IMR-90 (cell line): ENCODE data around the gene FAH. TPM values are rescaled to one million over a fixed set of nuclear protein-coding genes. Genes with fewer than 3 reads are reported as not detected.

Experiments used
- ATAC-seq: fragments of 200-7000 bp; cut with Tn5 transposase; 2 replicates; pipeline ENCODE4 v1.9.1; 2020; ENCODE audit warnings: low read depth, mild to moderate bottlenecking, moderate library complexity
- BruUV-seq: library from RNA; stranded (reverse); fragments of 400-500 nt; replicated peaks from 2 replicates; lab custom pipeline; 2021; lab: Mats Ljungman, UMichigan
- CTCF ChIA-PET: fragments of 300-600 bp; formaldehyde crosslinking; extraction: SDS; loops from one replicate; lab custom pipeline; 2021; ENCODE audit warnings: antibody characterized with exemption; lab: Yijun Ruan, JAX
- POLR2A ChIA-PET: fragments of 300-600 bp; sonication (Branson Sonifier 250); formaldehyde crosslinking; loops from one replicate; lab custom pipeline; 2022; ENCODE audit warnings: antibody characterized with exemption; ENCODE audit not compliant: unreplicated experiment; lab: Charles Lee
- DNase-seq: peaks from one replicate; pipeline ENCODE4 v3.0.0; 2013
- H2AFZ ChIP-seq: replicated peaks from 2 replicates; pipeline ENCODE3; 2013; ENCODE audit warnings: low read length, mild to moderate bottlenecking; ENCODE audit not compliant: poor library complexity
- H2AK5ac ChIP-seq: 2 replicates; pipeline ENCODE4 v1.6.1; 2013; ENCODE audit warnings: low read depth, low read length, inconsistent platforms
- H2AK9ac ChIP-seq: replicated peaks from 2 replicates; pipeline ENCODE3; 2013; ENCODE audit warnings: mild to moderate bottlenecking, low read depth, low read length, moderate library complexity; ENCODE audit not compliant: poor library complexity
- H2BK120ac ChIP-seq: 2 replicates; pipeline ENCODE4 v1.6.1; 2013; ENCODE audit warnings: low read depth, low read length, inconsistent platforms
- H2BK15ac ChIP-seq: 3 replicates; pipeline ENCODE4 v1.6.1; 2013; ENCODE audit warnings: low read depth, low read length, inconsistent platforms
- H2BK20ac ChIP-seq: 2 replicates; pipeline ENCODE4 v1.6.1; 2013; ENCODE audit warnings: low read depth, mild to moderate bottlenecking, inconsistent platforms, low read length, moderate library complexity
- H2BK5ac ChIP-seq: 2 replicates; pipeline ENCODE4 v1.6.1; 2013; ENCODE audit warnings: mild to moderate bottlenecking, low read depth, low read length, inconsistent platforms; ENCODE audit not compliant: poor library complexity, severe bottlenecking
- H3K14ac ChIP-seq: replicated peaks from 2 replicates; pipeline ENCODE4 v1.6.1; 2013; ENCODE audit warnings: low read depth, low read length, inconsistent platforms
- H3K18ac ChIP-seq: 2 replicates; pipeline ENCODE4 v1.6.1; 2013; ENCODE audit warnings: low read depth, low read length, control low read depth
- H3K23ac ChIP-seq: 2 replicates; pipeline ENCODE4 v1.6.1; 2013; ENCODE audit warnings: low read depth, low read length, inconsistent platforms
- H3K27ac ChIP-seq: 2 replicates; pipeline ENCODE4 v1.5.1; 2013; ENCODE audit warnings: mild to moderate bottlenecking, control low read depth, low read length; ENCODE audit not compliant: insufficient read depth
- H3K27me3 ChIP-seq: 2 replicates; pipeline ENCODE4 v1.6.1; 2013; ENCODE audit warnings: low read length; ENCODE audit not compliant: control insufficient read depth, insufficient read depth
- H3K36me3 ChIP-seq: 2 replicates; pipeline ENCODE4 v1.6.1; 2013; ENCODE audit warnings: low read length, mixed read lengths; ENCODE audit not compliant: control insufficient read depth, insufficient read depth
- H3K4ac ChIP-seq: 2 replicates; pipeline ENCODE4 v1.6.1; 2013; ENCODE audit warnings: low read depth, low read length, inconsistent platforms
- H3K4me1 ChIP-seq: 2 replicates; pipeline ENCODE4 v1.6.1; 2013; ENCODE audit warnings: low read length, mixed read lengths; ENCODE audit not compliant: control insufficient read depth, insufficient read depth
- H3K4me2 ChIP-seq: 2 replicates; pipeline ENCODE4 v1.6.1; 2013; ENCODE audit warnings: low read depth, mild to moderate bottlenecking, control low read depth, low read length, moderate library complexity
- H3K4me3 ChIP-seq: 2 replicates; pipeline ENCODE4 v1.5.1; 2013; ENCODE audit warnings: low read depth, mild to moderate bottlenecking, control low read depth, low read length, moderate library complexity; ENCODE audit not compliant: insufficient read depth
- H3K56ac ChIP-seq: 2 replicates; pipeline ENCODE4 v1.6.1; 2013; ENCODE audit warnings: low read length, inconsistent platforms; ENCODE audit not compliant: insufficient read depth; ENCODE audit errors: extremely low read depth
- H3K79me1 ChIP-seq, 2 experiments: 2 replicates each; pipeline ENCODE4 v1.6.1; 2013; ENCODE audit warnings: low read length in 2 of 2, inconsistent platforms in 1 of 2, low read depth in 1 of 2
- H3K9ac ChIP-seq: 2 replicates; pipeline ENCODE4 v1.6.1; 2013; ENCODE audit warnings: low read depth, low read length, control low read depth
- H3K9me1 ChIP-seq: 2 replicates; pipeline ENCODE4 v1.6.1; 2013; ENCODE audit warnings: low read length, inconsistent platforms; ENCODE audit not compliant: insufficient read depth
- H3K9me3 ChIP-seq: 2 replicates; pipeline ENCODE4 v1.6.1; 2013; ENCODE audit warnings: low read length; ENCODE audit not compliant: control insufficient read depth, insufficient read depth
- H4K20me1 ChIP-seq: 2 replicates; pipeline ENCODE4 v1.6.1; 2013; ENCODE audit warnings: low read length, inconsistent platforms; ENCODE audit not compliant: insufficient read depth
- H4K5ac ChIP-seq: 2 replicates; pipeline ENCODE4 v1.6.1; 2013; ENCODE audit warnings: mild to moderate bottlenecking, low read depth, low read length, control low read depth
- H4K8ac ChIP-seq, 2 experiments: 2 replicates each; pipeline ENCODE4 v1.6.1; 2013; ENCODE audit warnings: low read depth in 2 of 2, low read length in 2 of 2, control low read depth in 1 of 2, inconsistent platforms in 1 of 2
- H4K91ac ChIP-seq: 2 replicates; pipeline ENCODE4 v1.6.1; 2013; ENCODE audit warnings: low read depth, low read length, inconsistent platforms; ENCODE audit not compliant: insufficient read depth
- CHD1 ChIP-seq: IDR thresholded peaks from 2 replicates; pipeline ENCODE4 v1.6.1; 2012; ENCODE audit warnings: low read depth, low read length, improper control_type of control experiment
- WGBS, 2 experiments: methylation state at CpG; one replicate each; pipeline versions ENCODE4 v1.1.5 to v1.1.7; 2013; ENCODE audit warnings: missing lambda C conversion rate in 2 of 2; ENCODE audit not compliant: insufficient read length in 1 of 2; ENCODE audit errors: extremely low coverage in 2 of 2; 5-methylcytosine and 5-hydroxymethylcytosine counted together
- dilution Hi-C: fragments of 300-500 bp; cut with HindIII; formaldehyde crosslinking; loops from one replicate; pipeline ENCODE4 v1.14.3; 2018; ENCODE audit warnings: low sequenced_read_pairs; ENCODE audit not compliant: unreplicated experiment
- in situ Hi-C: fragments of 300-500 bp; cut with MboI; formaldehyde crosslinking; loops from 3 replicates; pipeline ENCODE4 v1.14.3; 2019; ENCODE audit warnings: low sequenced_read_pairs, inconsistent platforms, mixed read lengths
- intact Hi-C: fragments of 100-400 bp; cut with micrococcal nuclease; formaldehyde crosslinking; loops from 2 replicates; pipeline ENCODE4 v1.10.0; 2022
- polyA plus RNA-seq, 3 experiments: library from polyadenylated mRNA; depleted of rRNA; stranded (reverse); fragments of >200 nt; gene quantifications; 2 replicates each; pipeline ENCODE4 v1.2.3, GENCODE V29; 2012; ENCODE audit warnings: low replicate concordance in 1 of 3
- total RNA-seq: library from RNA; depleted of rRNA; stranded (reverse); fragments of >200 nt; gene quantifications from 2 replicates; pipeline ENCODE4 v1.2.3, GENCODE V29; 2012

The FAH gene
- total and polyA plus RNA-seq, 2 of the 4 experiments (the other 2 are of a cell fraction), result 43.1 to 48.6 TPM

GRCh38 chr15:80132382-80132781 lies 20.4 kb upstream of the FAH start:
- H3K9ac ChIP-seq, result no peak overlapping the region
- POLR2A ChIA-PET, result no interaction called here

More at GRCh38 chr15:80132382-80132781, 20.4 kb upstream of the FAH start:
- DNase-seq, result no peak
- H3K4me3 ChIP-seq, result no peak overlapping the region
- dilution Hi-C loops (no loop called here), in situ Hi-C loops (no loop called here), intact Hi-C loops (no loop called here)
- H4K8ac ChIP-seq, result no peak overlapping the region
- no peak overlapping the region for H2BK5ac ChIP-seq
- H3K4me1 ChIP-seq, result peaks cover 2% of the 10 kb centered on the region; the same call in 1 of the 2 replicates
- no peak overlapping the region for H3K14ac ChIP-seq
- no peak overlapping the region for H3K4ac ChIP-seq
- no peak for TF ChIP-seq CHD1
- no peak overlapping the region for H4K5ac ChIP-seq
- peaks cover 7% of the 10 kb centered on the region for H3K36me3 ChIP-seq
- no peaks in the 10 kb centered on the region for H3K9me3 ChIP-seq
- no TSS peak for BruUV-seq
- H2AFZ ChIP-seq, result no peak overlapping the region
- H2AK9ac ChIP-seq, result no peak overlapping the region
- H3K27ac ChIP-seq, result no peak overlapping the region
- CTCF ChIA-PET, result interaction anchor here (0.6 kb wide), 2 partner anchors 19 to 441 kb away, joined by 4 to 8 read pairs; no protein-coding TSS in a partner anchor
- no peak overlapping the region for H4K91ac ChIP-seq
- no peak overlapping the region for H3K18ac ChIP-seq
- WGBS, 2 experiments, result no CpG with 5 or more reads among the region's 3 CpGs
- no peak overlapping the region for H2BK20ac ChIP-seq
- H2BK15ac ChIP-seq, result no peak overlapping the region
- H3K27me3 ChIP-seq, result no peaks in the 10 kb centered on the region
- no peak overlapping the region for H3K56ac ChIP-seq
- H4K20me1 ChIP-seq, result no peaks in the 10 kb centered on the region
- H3K9me1 ChIP-seq, result no peaks in the 10 kb centered on the region; the same call in 1 of the 2 replicates
- no peak overlapping the region for H3K4me2 ChIP-seq
- no peak overlapping the region for H3K23ac ChIP-seq
- no peak overlapping the region for H2AK5ac ChIP-seq
- H3K79me1 ChIP-seq, result peaks cover 14 to 15% of the 10 kb centered on the region in 2 experiments; a peak in 3 of 4 replicates
- ATAC-seq, result no peak
- H2BK120ac ChIP-seq, result no peak overlapping the region
